ENCODE results near the gene TRABD2B. TPM values are rescaled to one million over a fixed set of nuclear protein-coding genes. Genes with fewer than 3 reads are reported as not detected.

TRABD2B gene
- total RNA-seq, 1 experiment from 2014 or later, result 0.05 TPM

- TF ChIP-seq CBX3 (IDR thresholded peaks at IDR 0.05; ENCODE audit: low read depth) (no peak), YY1 (IDR thresholded peaks at IDR 0.05; ENCODE audit: extremely low read depth, insufficient replicate concordance, low read depth, low read length) (no peak), JUND (IDR thresholded peaks at IDR 0.05) (no peak), SRF (IDR thresholded peaks at IDR 0.05; ENCODE audit: low read depth) (no peak), TCF7L2 (IDR thresholded peaks at IDR 0.05; ENCODE audit: borderline replicate concordance, extremely low read depth, insufficient read depth, insufficient read length) (no peak), CEBPB (IDR thresholded peaks at IDR 0.05; ENCODE audit: low read depth) (no peak), EZH2phosphoT487 (IDR thresholded peaks at IDR 0.05; ENCODE audit: borderline replicate concordance) (no peak), ZFX (IDR thresholded peaks at IDR 0.05) (no peak), ZNF274 (IDR thresholded peaks at IDR 0.05; ENCODE audit: low read depth, low read length) (no peak), ATF3 (IDR thresholded peaks at IDR 0.05) (no peak), ELF1 (IDR thresholded peaks at IDR 0.05; ENCODE audit: borderline replicate concordance, low read depth) (no peak), FOSL1 (IDR thresholded peaks at IDR 0.05; ENCODE audit: low read depth) (no peak), POLR2A (IDR thresholded peaks at IDR 0.05; ENCODE audit: borderline replicate concordance, extremely low read depth, insufficient read depth, insufficient read length) (no peak), SIN3A (IDR thresholded peaks at IDR 0.05; ENCODE audit: low read depth) (no peak), POLR2AphosphoS5 (IDR thresholded peaks at IDR 0.05; ENCODE audit: low read depth, low read length) (no peak)
- TF ChIP-seq, protein P1, sequence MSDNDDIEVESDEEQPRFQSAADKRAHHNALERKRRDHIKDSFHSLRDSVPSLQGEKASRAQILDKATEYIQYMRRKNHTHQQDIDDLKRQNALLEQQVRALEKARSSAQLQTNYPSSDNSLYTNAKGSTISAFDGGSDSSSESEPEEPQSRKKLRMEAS (IDR thresholded peaks at IDR 0.05), result no peak
These were observed 82.1 kb downstream of the TRABD2B start (continued) for GRCh38 chr1:47914952-47915676.

GRCh38 chr1:47914218-47914938 lies 82.8 kb downstream of the TRABD2B start:
- no peak for DNase-seq (ENCODE audit: low read depth, low spot score)
- Histone ChIP-seq H3K36me3 (ENCODE audit: control insufficient read depth in 1 of 2, insufficient read depth in 2 of 2, low read length in 2 of 2) (no peaks in the 10 kb centered on the region), H3K9me2 (ENCODE audit: insufficient read depth) (no peaks in the 10 kb centered on the region), H2AFZ (ENCODE audit: low read depth, low read length, poor library complexity, severe bottlenecking) (no peak overlapping the region), H3K9ac (ENCODE audit: low read length) (no peak overlapping the region), H3K9me3 (ENCODE audit: control insufficient read depth in 1 of 2, insufficient read depth in 1 of 2, low read depth in 1 of 2, low read length in 2 of 2) (no peaks in the 10 kb centered on the region), H3K4me2 (ENCODE audit: low read length) (no peak overlapping the region), H3K27ac (ENCODE audit: low read depth, low read length) (no peak overlapping the region), H3K27me3 (ENCODE audit: insufficient read depth, low read length) (peaks cover 12% of the 10 kb centered on the region; the same call in 1 of the 2 replicates), H4K20me1 (ENCODE audit: insufficient read depth) (no peaks in the 10 kb centered on the region), H3K79me2 (ENCODE audit: insufficient read depth, low read length) (no peaks in the 10 kb centered on the region), H3K4me3 (replicated peaks in 1 of 2; ENCODE audit: low read depth in 1 of 2, low read length in 2 of 2) (no peak overlapping the region), H3K4me1 (ENCODE audit: control insufficient read depth in 1 of 2, insufficient read depth in 2 of 2, low read length in 2 of 2) (no peaks in the 10 kb centered on the region)
- POLR2A ChIA-PET, result no interaction called here
- ATAC-seq, result no peak
- RAD21 ChIA-PET (ENCODE audit: low non-redundant PET in 1 of 2, low total read pairs in 2 of 2, uncharacterized antibody in 2 of 2, unreplicated experiment in 2 of 2), result no interaction called here
- CTCF ChIA-PET, result no interaction called here
- BruUV-seq (replicated peaks), result no TSS peak
- intact Hi-C loops (cut with micrococcal nuclease), result no loop called here
- no peak for TF ChIP-seq TCF7L2 (IDR thresholded peaks at IDR 0.05; ENCODE audit: borderline replicate concordance, extremely low read depth, insufficient read depth, insufficient read length)
- TF ChIP-seq, protein P1 (IDR thresholded peaks at IDR 0.05), result no peak
- no peak for TF ChIP-seq RAD21 (IDR thresholded peaks at IDR 0.05; ENCODE audit: low read depth)
- TF ChIP-seq, protein P2, sequence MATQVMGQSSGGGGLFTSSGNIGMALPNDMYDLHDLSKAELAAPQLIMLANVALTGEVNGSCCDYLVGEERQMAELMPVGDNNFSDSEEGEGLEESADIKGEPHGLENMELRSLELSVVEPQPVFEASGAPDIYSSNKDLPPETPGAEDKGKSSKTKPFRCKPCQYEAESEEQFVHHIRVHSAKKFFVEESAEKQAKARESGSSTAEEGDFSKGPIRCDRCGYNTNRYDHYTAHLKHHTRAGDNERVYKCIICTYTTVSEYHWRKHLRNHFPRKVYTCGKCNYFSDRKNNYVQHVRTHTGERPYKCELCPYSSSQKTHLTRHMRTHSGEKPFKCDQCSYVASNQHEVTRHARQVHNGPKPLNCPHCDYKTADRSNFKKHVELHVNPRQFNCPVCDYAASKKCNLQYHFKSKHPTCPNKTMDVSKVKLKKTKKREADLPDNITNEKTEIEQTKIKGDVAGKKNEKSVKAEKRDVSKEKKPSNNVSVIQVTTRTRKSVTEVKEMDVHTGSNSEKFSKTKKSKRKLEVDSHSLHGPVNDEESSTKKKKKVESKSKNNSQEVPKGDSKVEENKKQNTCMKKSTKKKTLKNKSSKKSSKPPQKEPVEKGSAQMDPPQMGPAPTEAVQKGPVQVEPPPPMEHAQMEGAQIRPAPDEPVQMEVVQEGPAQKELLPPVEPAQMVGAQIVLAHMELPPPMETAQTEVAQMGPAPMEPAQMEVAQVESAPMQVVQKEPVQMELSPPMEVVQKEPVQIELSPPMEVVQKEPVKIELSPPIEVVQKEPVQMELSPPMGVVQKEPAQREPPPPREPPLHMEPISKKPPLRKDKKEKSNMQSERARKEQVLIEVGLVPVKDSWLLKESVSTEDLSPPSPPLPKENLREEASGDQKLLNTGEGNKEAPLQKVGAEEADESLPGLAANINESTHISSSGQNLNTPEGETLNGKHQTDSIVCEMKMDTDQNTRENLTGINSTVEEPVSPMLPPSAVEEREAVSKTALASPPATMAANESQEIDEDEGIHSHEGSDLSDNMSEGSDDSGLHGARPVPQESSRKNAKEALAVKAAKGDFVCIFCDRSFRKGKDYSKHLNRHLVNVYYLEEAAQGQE (IDR thresholded peaks at IDR 0.05; ENCODE audit: low read depth), result no peak
- TF ChIP-seq ZBTB33 (IDR thresholded peaks at IDR 0.05; ENCODE audit: extremely low read depth, insufficient replicate concordance, low read length), result no peak
- no peak for TF ChIP-seq SIN3A (IDR thresholded peaks at IDR 0.05; ENCODE audit: low read depth)

All from HCT116 (cell line).